HUES64 (cell line): ENCODE measurements around the gene ABCB6.

ENCODE experiments used
- H3K27ac ChIP-seq: 2 replicates; pipeline ENCODE4 v1.7.0; 2013; ENCODE audit warnings: low read depth, low read length, inconsistent platforms
- H3K27me3 ChIP-seq: 2 replicates; pipeline ENCODE4 v1.6.1; 2013; ENCODE audit warnings: mild to moderate bottlenecking, low read length; ENCODE audit not compliant: insufficient read depth
- H3K36me3 ChIP-seq: 2 replicates; pipeline ENCODE4 v1.6.1; 2013; ENCODE audit warnings: mild to moderate bottlenecking, low read length; ENCODE audit not compliant: insufficient read depth
- H3K4me1 ChIP-seq: 2 replicates; pipeline ENCODE4 v1.6.1; 2013; ENCODE audit warnings: mild to moderate bottlenecking, low read length, moderate library complexity; ENCODE audit not compliant: insufficient read depth
- H3K4me3 ChIP-seq: 2 replicates; pipeline ENCODE4 v1.5.1; 2013; ENCODE audit warnings: mild to moderate bottlenecking, low read length, moderate library complexity
- H3K9ac ChIP-seq: 2 replicates; pipeline ENCODE4 v1.6.1; 2013; ENCODE audit warnings: mild to moderate bottlenecking, low read depth, low read length
- H3K9me3 ChIP-seq: 2 replicates; pipeline ENCODE4 v1.6.1; 2013; ENCODE audit warnings: low read depth, low read length; ENCODE audit not compliant: insufficient read depth
- WGBS: fragments of 150-250, 120-280 bp; methylation state at CpG from one replicate; pipeline ENCODE4 v1.1.7; 2013; ENCODE audit warnings: missing lambda C conversion rate; 5-methylcytosine and 5-hydroxymethylcytosine counted together

Gene ABCB6

GRCh38 chr2:219179601-219180465 is 38.9 kb downstream of the ABCB6 start:
- Histone ChIP-seq H3K4me1 (peaks cover 10% of the 10 kb centered on the region; the same call in 1 of the 2 replicates), H3K36me3 (peaks cover 48% of the 10 kb centered on the region), H3K9me3 (no peaks in the 10 kb centered on the region), H3K27ac (no peak overlapping the region), H3K9ac (no peak overlapping the region), H3K4me3 (no peak overlapping the region), H3K27me3 (no peaks in the 10 kb centered on the region)
- 97% methylated on average over 9 of the region's 9 CpGs for WGBS

GRCh38 chr2:219178377-219179175 is 40.2 kb downstream of the ABCB6 start:
- Histone ChIP-seq H3K4me3 (peak overlapping the region; percentile 66), H3K9ac (peak overlapping the region; percentile 23; the same call in 1 of the 2 replicates), H3K27me3 (no peaks in the 10 kb centered on the region), H3K27ac (0 out of 2 replicates have a peak overlapping the region, but pooled peaks have one; percentile 56), H3K4me1 (peaks cover 10% of the 10 kb centered on the region; the same call in 1 of the 2 replicates), H3K9me3 (no peaks in the 10 kb centered on the region), H3K36me3 (peaks cover 49% of the 10 kb centered on the region)
- 6% methylated on average over 44 of the region's 45 CpGs for WGBS

DNA sequence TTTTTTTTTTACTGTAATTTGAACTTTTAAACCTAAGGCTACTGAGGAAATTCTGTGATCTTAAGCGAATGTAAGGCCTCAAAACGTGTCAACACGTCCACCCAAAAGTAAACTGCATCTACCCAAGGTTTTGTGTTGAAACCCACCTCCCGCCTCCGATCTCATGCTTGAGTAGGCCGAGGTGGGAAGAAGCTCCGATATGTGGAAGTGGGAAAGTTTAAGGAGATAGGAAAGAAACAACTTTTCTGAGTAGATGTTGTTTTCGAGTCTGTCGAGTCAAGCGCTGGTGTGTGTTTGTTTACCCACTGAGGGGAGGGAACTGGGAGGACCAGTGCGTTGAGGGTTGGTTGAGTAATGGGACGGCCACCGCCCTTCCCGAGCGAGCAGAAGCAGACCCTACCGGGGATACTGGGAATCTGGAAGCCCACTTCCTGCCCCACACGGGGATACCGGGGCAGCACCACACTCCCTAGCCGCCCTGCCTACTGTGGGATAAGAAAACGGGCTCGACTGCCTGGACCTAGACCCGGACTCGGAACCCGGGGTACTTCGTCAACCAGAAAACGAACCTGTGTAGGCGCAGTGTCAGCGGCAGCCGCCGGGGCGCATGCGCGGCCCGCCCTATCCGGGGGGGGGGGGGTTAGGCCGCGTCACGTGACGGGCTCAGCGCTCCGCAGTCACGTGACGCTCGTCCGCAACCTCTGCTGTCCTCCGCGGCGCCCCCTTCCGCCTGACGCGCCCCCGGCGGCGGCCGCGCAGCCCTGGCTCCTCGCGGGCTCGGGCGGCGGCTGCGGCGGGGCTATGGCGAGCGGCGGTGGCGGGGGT is 41.0 kb downstream of the ABCB6 start, which contains the start of gene RETREG2:
Gene RETREG2 (plus strand): TSS at position 724 of the 825 bp plus-strand sequence. CDS start 78 bp downstream, at position 802.
- under 1% methylated on average over 67 of the region's 67 CpGs for whole genome bisulfite sequencing
- H3K36me3 ChIP-seq, result peaks cover 41% of the 10 kb centered on the region
- H3K4me1 ChIP-seq, result peaks cover 10% of the 10 kb centered on the region; the same call in 1 of the 2 replicates
- H3K9me3 ChIP-seq, result no peaks in the 10 kb centered on the region
- no peaks in the 10 kb centered on the region for H3K27me3 ChIP-seq
- peak within 1 kb of the TSS; percentile 40 for H3K9ac ChIP-seq
- H3K27ac ChIP-seq, result peak within 1 kb of the TSS; percentile 69
- H3K4me3 ChIP-seq, result peak within 1 kb of the TSS; percentile 66

DNA sequence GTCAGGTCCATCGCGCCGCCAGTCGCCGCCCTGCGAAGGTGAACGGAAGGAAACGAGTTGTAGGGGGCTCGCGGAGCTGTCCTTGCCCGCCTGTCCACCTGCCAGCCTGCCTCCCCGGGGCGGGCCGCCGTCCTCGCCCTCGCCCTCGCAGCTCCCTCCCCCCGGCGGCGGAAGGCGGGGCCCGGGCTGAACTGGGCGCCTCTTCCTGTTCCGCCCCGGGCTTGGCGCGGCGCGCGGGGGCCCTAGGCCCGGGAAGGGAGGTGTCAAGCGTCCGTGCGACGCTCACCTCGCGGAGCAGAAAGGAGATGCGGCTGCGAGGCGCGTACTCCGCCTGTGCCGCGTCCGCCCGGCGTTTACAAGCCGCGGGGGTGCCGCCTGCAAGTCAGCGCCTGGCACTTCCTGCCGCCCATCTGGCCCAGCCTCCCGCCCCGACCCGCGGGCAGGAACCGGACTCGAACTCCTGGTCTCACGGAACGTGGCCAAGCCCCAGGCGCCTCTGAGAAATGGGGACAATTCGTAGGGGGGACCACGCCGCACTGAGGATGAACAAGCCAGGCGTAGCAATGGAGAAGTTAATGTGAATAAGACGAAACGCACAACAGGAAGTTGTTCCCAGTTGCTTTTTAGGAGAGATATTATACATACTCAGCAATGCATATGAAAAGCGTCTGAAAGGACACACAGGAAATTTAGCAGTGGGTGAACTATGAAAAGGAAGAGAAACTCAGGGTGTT is 41.8 kb downstream of the ABCB6 start, which contains the start of gene CNPPD1:
Gene CNPPD1 (minus strand): TSS at position 108 of the 734 bp plus-strand sequence. CDS start 97 bp downstream, at position 11.
- H3K27me3 ChIP-seq, result no peaks in the 10 kb centered on the region
- peak within 1 kb of the TSS; percentile 69 for H3K27ac ChIP-seq
- peaks cover 33% of the 10 kb centered on the region for H3K36me3 ChIP-seq
- peak within 1 kb of the TSS; percentile 66 for H3K4me3 ChIP-seq
- peak within 1 kb of the TSS; percentile 40 for H3K9ac ChIP-seq
- H3K9me3 ChIP-seq, result no peaks in the 10 kb centered on the region
- WGBS, result under 1% methylated on average over 69 of the region's 69 CpGs
- peaks cover 10% of the 10 kb centered on the region; the same call in 1 of the 2 replicates for H3K4me1 ChIP-seq

DNA sequence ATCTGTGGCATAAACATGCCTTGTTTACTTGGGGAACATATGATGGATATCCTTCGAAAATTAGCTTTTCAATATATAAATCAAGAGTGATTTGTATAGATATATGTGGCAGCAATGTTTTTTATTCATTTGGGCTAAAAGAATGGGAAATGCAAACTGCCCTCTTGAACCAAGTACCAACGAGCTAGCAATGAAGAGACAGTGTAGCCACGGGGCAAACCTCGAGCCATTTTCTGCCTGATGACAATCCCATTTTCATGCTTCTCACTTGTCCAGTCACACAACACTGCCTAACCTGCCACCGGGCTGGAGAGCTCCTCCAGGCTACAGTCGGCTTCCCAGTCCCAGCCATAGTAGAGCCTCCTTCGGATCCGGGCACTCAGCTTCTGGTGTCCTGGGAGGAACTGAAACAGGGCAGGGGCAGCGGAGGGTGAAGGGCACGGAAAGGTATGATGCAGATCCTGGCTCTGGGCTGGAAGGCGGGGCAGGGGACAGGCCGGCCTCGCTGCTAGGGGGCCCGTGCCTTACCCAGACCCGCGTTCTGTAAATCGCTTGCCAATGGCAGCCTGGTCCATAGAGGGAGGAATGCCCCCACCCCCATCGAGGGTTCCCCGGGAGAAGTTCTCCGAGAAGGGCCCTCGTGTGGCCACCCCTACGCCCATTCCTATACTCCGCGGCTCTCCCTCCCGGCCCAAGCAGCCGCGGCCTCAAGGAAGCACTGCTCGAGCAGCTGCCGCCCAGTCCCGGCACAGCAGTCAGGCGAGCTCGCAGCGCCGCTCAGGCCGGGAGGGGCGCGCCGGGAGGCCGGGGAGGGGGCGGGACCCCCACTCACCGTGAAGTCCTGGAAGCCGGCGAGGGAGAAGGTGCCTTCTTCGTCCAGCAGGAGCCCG is 42.6 kb downstream of the ABCB6 start:
- Histone ChIP-seq H3K27me3 (no peaks in the 10 kb centered on the region), H3K9ac (peak overlapping the region; percentile 40), H3K4me1 (peaks cover 10% of the 10 kb centered on the region; the same call in 1 of the 2 replicates), H3K27ac (peak overlapping the region; percentile 69; the same call in 1 of the 2 replicates), H3K4me3 (peak overlapping the region; percentile 66), H3K9me3 (no peaks in the 10 kb centered on the region), H3K36me3 (peaks cover 25% of the 10 kb centered on the region)
- WGBS, result 3% methylated on average over 44 of the region's 45 CpGs

DNA sequence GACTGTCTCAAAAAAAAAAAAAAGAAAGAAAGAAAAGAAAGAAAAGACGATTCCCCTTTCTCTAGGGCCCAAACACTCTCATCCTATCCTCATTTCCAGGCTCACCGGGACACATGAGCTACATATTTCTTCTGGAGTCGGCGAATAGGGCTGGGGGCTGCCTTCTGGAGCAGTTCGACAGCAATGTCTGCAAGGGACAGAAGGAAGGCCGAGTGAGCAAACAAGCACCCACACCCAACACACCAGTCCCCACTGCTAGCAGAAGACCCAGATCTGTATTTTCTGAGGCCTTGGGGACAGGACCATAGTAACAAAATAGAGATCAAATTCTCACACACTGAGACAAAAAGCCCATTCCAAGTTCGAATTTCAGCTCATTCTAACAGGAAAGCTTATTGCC is 43.3 kb downstream of the ABCB6 start:
- Histone ChIP-seq H3K4me3 (peak overlapping the region; percentile 66), H3K9ac (no peak overlapping the region)
- WGBS, result 92% methylated on average over 7 of the region's 7 CpGs

DNA sequence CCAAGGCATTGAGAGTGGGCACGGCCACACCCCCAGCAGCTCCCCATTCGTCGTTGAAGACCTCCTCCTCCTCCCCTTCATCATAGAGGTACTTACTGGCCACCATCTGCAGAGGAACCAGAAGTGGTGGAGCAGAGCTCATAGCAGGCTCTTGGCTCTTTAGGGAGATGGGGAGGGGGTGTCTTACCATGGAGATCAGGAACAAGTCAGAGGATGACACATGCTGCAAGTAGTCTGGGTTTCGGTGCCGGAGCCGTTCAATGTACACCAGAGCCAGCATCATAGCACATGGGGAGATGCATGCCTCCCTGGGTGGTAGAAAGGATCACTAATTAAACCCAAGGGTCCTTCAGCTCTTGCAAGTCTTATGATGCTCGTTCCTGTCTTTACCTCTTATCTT is 44.0 kb downstream of the ABCB6 start:
- Histone ChIP-seq H3K27me3 (no peaks in the 10 kb centered on the region), H3K36me3 (peaks cover 12% of the 10 kb centered on the region), H3K9ac (no peak overlapping the region), H3K4me3 (no peak overlapping the region), H3K27ac (no peak overlapping the region), H3K9me3 (no peaks in the 10 kb centered on the region), H3K4me1 (peaks cover 10% of the 10 kb centered on the region; the same call in 1 of the 2 replicates)
- whole genome bisulfite sequencing, result 87% methylated on average over 7 of the region's 7 CpGs

More for the DNA sequence above, 43.3 kb downstream of the ABCB6 start:
- H3K27ac ChIP-seq, result no peak overlapping the region
- H3K9me3 ChIP-seq, result no peaks in the 10 kb centered on the region
- H3K36me3 ChIP-seq, result peaks cover 18% of the 10 kb centered on the region
- no peaks in the 10 kb centered on the region for H3K27me3 ChIP-seq
- peaks cover 10% of the 10 kb centered on the region; the same call in 1 of the 2 replicates for H3K4me1 ChIP-seq

GRCh38 chr2:219174146-219174545 is 44.6 kb downstream of the ABCB6 start:
- peaks cover 8% of the 10 kb centered on the region; the same call in 1 of the 2 replicates for H3K4me1 ChIP-seq
- peaks cover 12% of the 10 kb centered on the region for H3K36me3 ChIP-seq
- no peak overlapping the region for H3K9ac ChIP-seq
- H3K27me3 ChIP-seq, result no peaks in the 10 kb centered on the region
- H3K27ac ChIP-seq, result no peak overlapping the region
- no peaks in the 10 kb centered on the region for H3K9me3 ChIP-seq
- H3K4me3 ChIP-seq, result no peak overlapping the region
- WGBS, result 93% methylated on average over 3 of the region's 3 CpGs

DNA sequence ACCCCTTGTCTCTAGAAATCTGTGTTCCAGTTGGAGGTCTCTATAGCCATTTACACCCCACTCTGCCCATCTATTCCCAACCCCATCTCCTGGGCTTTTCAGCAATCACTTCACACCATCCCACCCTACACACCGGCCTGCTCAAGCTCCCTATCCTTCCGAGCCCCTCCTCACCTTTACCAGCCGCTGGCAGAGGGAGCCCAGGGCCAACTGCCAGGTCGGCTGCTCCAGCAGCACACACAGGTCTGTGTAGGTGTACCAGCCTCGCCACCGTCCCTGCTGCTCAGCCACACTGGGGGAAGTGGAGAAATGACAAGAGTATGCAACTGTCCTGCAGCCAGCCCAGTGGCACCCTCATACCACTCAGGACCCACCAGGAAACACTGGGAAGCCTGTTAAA is 45.6 kb downstream of the ABCB6 start:
- H3K27ac ChIP-seq, result no peak overlapping the region
- WGBS, result 94% methylated on average over 6 of the region's 6 CpGs
- H3K4me3 ChIP-seq, result no peak overlapping the region
- H3K9ac ChIP-seq, result no peak overlapping the region
- H3K4me1 ChIP-seq, result peaks cover 6% of the 10 kb centered on the region; the same call in 1 of the 2 replicates
- H3K9me3 ChIP-seq, result no peaks in the 10 kb centered on the region
- no peaks in the 10 kb centered on the region for H3K27me3 ChIP-seq
- H3K36me3 ChIP-seq, result peaks cover 12% of the 10 kb centered on the region
